Endothelial cell of umbilical vein (primary cell): ENCODE data around the gene CLDN3. TPM values are rescaled to one million over a fixed set of nuclear protein-coding genes. Genes with fewer than 3 reads are reported as not detected.

Experiments used
- BruUV-seq: library from RNA; stranded (reverse); fragments of 400-500 nt; replicated peaks from 2 replicates; lab custom pipeline; 2021; lab: Mats Ljungman, UMichigan
- CTCF ChIA-PET: fragments of 300-600, 350-600 bp; sonication (Branson Sonifier 250); formaldehyde crosslinking; loops from one replicate; lab custom pipeline; 2021; ENCODE audit warnings: antibody characterized with exemption, inconsistent platforms; lab: Charles Lee
- POLR2A ChIA-PET: fragments of 300-600, 350-600 bp; sonication (Branson Sonifier 250); formaldehyde crosslinking; loops from one replicate; lab custom pipeline; 2021; ENCODE audit warnings: antibody characterized with exemption, inconsistent platforms; lab: Charles Lee
- DNase-seq: peaks from one replicate; pipeline ENCODE4 v3.0.0-alpha.2; 2011; ENCODE audit warnings: low read depth, low spot score
- FAIRE-seq: peaks from 2 replicates; lab custom pipeline; 2011; peaks lifted over from hg19 to GRCh38; lab: Jason Lieb, UNC
- H2AFZ ChIP-seq: 2 replicates; pipeline ENCODE4 v1.6.0; 2012; ENCODE audit warnings: low read depth, low read length, control low read depth, inconsistent platforms
- H3K27ac ChIP-seq: 2 replicates; pipeline ENCODE4 v1.5.1; 2011; ENCODE audit warnings: low read depth, mild to moderate bottlenecking, control low read depth, low read length, moderate library complexity; ENCODE audit not compliant: insufficient read depth
- H3K27me3 ChIP-seq, 2 experiments: 2 replicates each; pipeline versions ENCODE4 v1.6.0 to v1.6.1; 2011; ENCODE audit warnings: low read length in 2 of 2, mixed read lengths in 1 of 2; ENCODE audit not compliant: control insufficient read depth in 2 of 2, insufficient read depth in 2 of 2
- H3K36me3 ChIP-seq, 2 experiments: 2 replicates in 1 of 2; 3 replicates in 1 of 2; pipeline ENCODE4 v1.5.1; 2011; ENCODE audit warnings: low read length in 2 of 2, mild to moderate bottlenecking in 1 of 2, moderate library complexity in 1 of 2; ENCODE audit not compliant: control insufficient read depth in 2 of 2, insufficient read depth in 2 of 2; ENCODE audit errors: extremely low read depth in 1 of 2
- H3K4me1 ChIP-seq: 3 replicates; pipeline ENCODE4 v1.5.1; 2011; ENCODE audit warnings: mild to moderate bottlenecking, low read length; ENCODE audit not compliant: control insufficient read depth, insufficient read depth; ENCODE audit errors: extremely low read depth
- H3K4me2 ChIP-seq: 2 replicates; pipeline ENCODE4 v1.6.1; 2011; ENCODE audit warnings: low read length, control low read depth, mixed read lengths; ENCODE audit not compliant: insufficient read depth
- H3K4me3 ChIP-seq, 3 experiments: fragments of 200-600 bp in 1 of 3; sonication (generic), shearing (Covaris generic) in 1 of 3; replicated peaks in 1 of 3; 2 replicates each; pipeline ENCODE4 v1.5.1; 2011 to 2016; ENCODE audit warnings: control low read depth in 3 of 3, low read length in 3 of 3, mild to moderate bottlenecking in 2 of 3, inconsistent platforms in 1 of 3, low read depth in 1 of 3, moderate library complexity in 1 of 3; ENCODE audit not compliant: insufficient read depth in 1 of 3
- H3K79me2 ChIP-seq: 2 replicates; pipeline ENCODE4 v1.6.0; 2012; ENCODE audit warnings: low read length, inconsistent platforms; ENCODE audit not compliant: control insufficient read depth, insufficient read depth
- H3K9ac ChIP-seq: replicated peaks from 2 replicates; pipeline ENCODE3; 2011; ENCODE audit warnings: low read length, control low read depth; ENCODE audit not compliant: insufficient read depth; ENCODE audit errors: extremely low read depth
- H3K9me1 ChIP-seq: replicated peaks from 3 replicates; pipeline ENCODE4 v1.6.0; 2011; ENCODE audit warnings: mild to moderate bottlenecking, low read length; ENCODE audit not compliant: control insufficient read depth, insufficient read depth; ENCODE audit errors: extremely low read depth
- H3K9me3 ChIP-seq: replicated peaks from 2 replicates; pipeline ENCODE4 v1.5.1; 2012; ENCODE audit warnings: low read length, inconsistent platforms; ENCODE audit not compliant: control insufficient read depth, insufficient read depth
- H4K20me1 ChIP-seq: replicated peaks from 2 replicates; pipeline ENCODE3; 2011; ENCODE audit warnings: mild to moderate bottlenecking, low read length; ENCODE audit not compliant: control insufficient read depth, insufficient read depth; ENCODE audit errors: extremely low read depth
- EZH2 ChIP-seq: IDR thresholded peaks from 2 replicates; pipeline ENCODE4 v1.6.1; 2012; ENCODE audit warnings: borderline replicate concordance, low read depth, mild to moderate bottlenecking, moderate library complexity, low read length, inconsistent platforms; ENCODE audit not compliant: severe bottlenecking
- FOS ChIP-seq: IDR thresholded peaks from 2 replicates; pipeline ENCODE4 v1.6.1; 2011; ENCODE audit warnings: mild to moderate bottlenecking, low read length, moderate library complexity, borderline replicate concordance; ENCODE audit not compliant: insufficient read depth
- GATA2 ChIP-seq: IDR thresholded peaks from 2 replicates; pipeline ENCODE4 v1.7.0; 2011; ENCODE audit warnings: low read depth, mild to moderate bottlenecking, moderate library complexity, mixed read lengths, low read length; ENCODE audit not compliant: insufficient read length, insufficient read depth
- JUN ChIP-seq: IDR thresholded peaks from 2 replicates; pipeline ENCODE4 v1.6.1; 2011; ENCODE audit warnings: borderline replicate concordance, low read depth; ENCODE audit not compliant: insufficient read length, insufficient read depth
- MYC ChIP-seq: IDR thresholded peaks from one replicate; pipeline ENCODE4 v1.6.1; 2011; ENCODE audit warnings: mild to moderate bottlenecking, low read depth, low read length
- POLR2A ChIP-seq: IDR thresholded peaks from 2 replicates; pipeline ENCODE4 v1.6.1; 2012; ENCODE audit warnings: low read depth, mild to moderate bottlenecking, control low read depth, low read length
- POLR2AphosphoS5 ChIP-seq: IDR thresholded peaks from 2 replicates; pipeline ENCODE4 v1.6.1; 2012; ENCODE audit warnings: low read depth, mild to moderate bottlenecking, control low read depth, low read length, moderate library complexity; ENCODE audit not compliant: insufficient read depth
- dilution Hi-C: fragments of 300-500 bp; cut with MboI; formaldehyde crosslinking; loops from one replicate; pipeline ENCODE4 v1.15.0; 2019; ENCODE audit warnings: low sequenced_read_pairs; ENCODE audit not compliant: extremely low pct_ligation_motif_present
- intact Hi-C: fragments of 100-400 bp; cut with micrococcal nuclease; formaldehyde crosslinking; loops from one replicate; pipeline ENCODE4 v1.10.0; 2022
- polyA plus RNA-seq, 4 experiments: library from polyadenylated mRNA; depleted of rRNA in 3 of 4; stranded (reverse) in 3 of 4; unstranded in 1 of 4; fragments of >200 nt; gene quantifications; 2 replicates each; pipeline versions ENCODE4 v1.2.1 to v1.2.3, GENCODE V29; 2011 to 2012; ENCODE audit warnings: missing spikeins in 1 of 4
- total RNA-seq: library from RNA; stranded (reverse); gene quantifications from 2 replicates; pipeline ENCODE4 v1.2.3, GENCODE V29; 2021
- TF ChIP-seq, protein P1 (sequence below): IDR thresholded peaks from 2 replicates; pipeline ENCODE4 v1.6.1; 2011; ENCODE audit not compliant: insufficient read depth, insufficient read length
- TF ChIP-seq, protein P2 (sequence below), 2 donors: IDR thresholded peaks; 1 replicate in 1 of 2; 2 replicates in 1 of 2; pipeline ENCODE4 v1.5.1; 2011; ENCODE audit warnings: low read length in 2 of 2, mild to moderate bottlenecking in 2 of 2, moderate library complexity in 2 of 2, control low read depth in 1 of 2, inconsistent platforms in 1 of 2, low read depth in 1 of 2; ENCODE audit not compliant: insufficient read depth in 1 of 2; ENCODE audit errors: extremely low read depth in 1 of 2

CLDN3 gene
- total and polyA plus RNA-seq, 2 donors (not counting 3 experiments of a cell fraction or from before 2014, with no cell fraction given): 0.62 to 1.9 TPM

- CTCF ChIA-PET: interaction anchor here (2.7 to 5.3 kb wide), 2 partner anchors 130 to 131 kb away, joined by 22 to 106 read pairs; no protein-coding TSS in a partner anchor
- dilution Hi-C loops (no loop called here), intact Hi-C loops (no loop called here)
- Histone ChIP-seq H3K36me3 (no peaks in the 10 kb centered on the region), H3K9ac (no peak overlapping the region), H4K20me1 (no peaks in the 10 kb centered on the region), H3K9me3 (no peaks in the 10 kb centered on the region), H3K27ac (no peak overlapping the region), H3K4me1 (peaks cover 8% of the 10 kb centered on the region), H3K4me2 (no peak overlapping the region), H2AFZ (no peak overlapping the region), H3K9me1 (no peaks in the 10 kb centered on the region), H3K79me2 (no peaks in the 10 kb centered on the region), H3K4me3 (no peak overlapping the region), H3K27me3 (no peaks in the 10 kb centered on the region)
- no peak for DNase-seq
- TF ChIP-seq MYC (no peak), JUN (no peak), POLR2A (no peak), POLR2AphosphoS5 (no peak), FOS (no peak), GATA2 (no peak), EZH2 (no peak)
- TF ChIP-seq, protein P1, sequence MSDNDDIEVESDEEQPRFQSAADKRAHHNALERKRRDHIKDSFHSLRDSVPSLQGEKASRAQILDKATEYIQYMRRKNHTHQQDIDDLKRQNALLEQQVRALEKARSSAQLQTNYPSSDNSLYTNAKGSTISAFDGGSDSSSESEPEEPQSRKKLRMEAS: no peak
- TF ChIP-seq, protein P2, sequence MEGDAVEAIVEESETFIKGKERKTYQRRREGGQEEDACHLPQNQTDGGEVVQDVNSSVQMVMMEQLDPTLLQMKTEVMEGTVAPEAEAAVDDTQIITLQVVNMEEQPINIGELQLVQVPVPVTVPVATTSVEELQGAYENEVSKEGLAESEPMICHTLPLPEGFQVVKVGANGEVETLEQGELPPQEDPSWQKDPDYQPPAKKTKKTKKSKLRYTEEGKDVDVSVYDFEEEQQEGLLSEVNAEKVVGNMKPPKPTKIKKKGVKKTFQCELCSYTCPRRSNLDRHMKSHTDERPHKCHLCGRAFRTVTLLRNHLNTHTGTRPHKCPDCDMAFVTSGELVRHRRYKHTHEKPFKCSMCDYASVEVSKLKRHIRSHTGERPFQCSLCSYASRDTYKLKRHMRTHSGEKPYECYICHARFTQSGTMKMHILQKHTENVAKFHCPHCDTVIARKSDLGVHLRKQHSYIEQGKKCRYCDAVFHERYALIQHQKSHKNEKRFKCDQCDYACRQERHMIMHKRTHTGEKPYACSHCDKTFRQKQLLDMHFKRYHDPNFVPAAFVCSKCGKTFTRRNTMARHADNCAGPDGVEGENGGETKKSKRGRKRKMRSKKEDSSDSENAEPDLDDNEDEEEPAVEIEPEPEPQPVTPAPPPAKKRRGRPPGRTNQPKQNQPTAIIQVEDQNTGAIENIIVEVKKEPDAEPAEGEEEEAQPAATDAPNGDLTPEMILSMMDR (IDR thresholded peaks at IDR 0.05; ENCODE audit: extremely low read depth in 1 of 2, insufficient read depth in 1 of 2, low read depth in 1 of 2, low read length in 2 of 2): no peak
- FAIRE-seq: no peak
- POLR2A ChIA-PET: no interaction called here
- BruUV-seq: no TSS peak
These were observed 33.2 kb downstream of the CLDN3 start for GRCh38 chr7:73736885-73737284.
